ENCODE results near the gene PLCXD3. TPM values are rescaled to one million over a fixed set of nuclear protein-coding genes. Genes with fewer than 3 reads are reported as not detected.

PLCXD3 gene
- polyA plus RNA-seq, 1 donor (not counting 4 experiments of a cell fraction or from before 2014, with no cell fraction given), result not detected

GRCh38 chr5:41334758-41335157 lies 175.6 kb downstream of the PLCXD3 start:
- Histone ChIP-seq H3K4me2 (ENCODE audit: control insufficient read depth, extremely low read depth, insufficient read depth, low read depth, low read length) (no peak overlapping the region), H3K9me1 (ENCODE audit: control insufficient read depth, extremely low read depth, insufficient read depth, low read length) (no peaks in the 10 kb centered on the region), H4K20me1 (ENCODE audit: control insufficient read depth, extremely low read depth, insufficient read depth, low read length) (no peaks in the 10 kb centered on the region), H3K79me2 (ENCODE audit: control insufficient read depth, insufficient read depth, low read length) (no peaks in the 10 kb centered on the region), H3K27me3 (ENCODE audit: control insufficient read depth, extremely low read depth, insufficient read depth, low read length) (no peaks in the 10 kb centered on the region), H3K36me3 (ENCODE audit: control insufficient read depth in 2 of 2, extremely low read depth in 1 of 2, insufficient read depth in 2 of 2, low read length in 2 of 2) (no peaks in the 10 kb centered on the region), H3K4me3 (ENCODE audit: control insufficient read depth in 2 of 3, extremely low read depth in 1 of 3, insufficient read depth in 2 of 3, low read depth in 1 of 3, low read length in 3 of 3) (no peak overlapping the region), H3K9me3 (ENCODE audit: control insufficient read depth, low read depth, low read length) (no peaks in the 10 kb centered on the region), H3K27ac (ENCODE audit: control insufficient read depth, insufficient read depth, low read length) (no peak overlapping the region), H2AFZ (ENCODE audit: control insufficient read depth, low read length) (no peak overlapping the region), H3K9ac (ENCODE audit: control insufficient read depth, extremely low read depth, insufficient read depth, low read length) (no peak overlapping the region), H3K4me1 (ENCODE audit: control insufficient read depth, extremely low read depth, insufficient read depth, low read length) (no peaks in the 10 kb centered on the region)
- TF ChIP-seq EZH2 (IDR thresholded peaks at IDR 0.05; ENCODE audit: low read length) (no peak), CTCF (optimal IDR thresholded peaks at IDR 0.05 in 1 of 3, IDR thresholded peaks at IDR 0.05 in 1 of 3, conservative IDR thresholded peaks at IDR 0.05 in 1 of 3; ENCODE audit: extremely low read depth in 1 of 3, insufficient read depth in 2 of 3, low read length in 3 of 3) (no peak)
- no peak for DNase-seq (ENCODE audit: low read depth, low spot score)
- FAIRE-seq, result no peak
- dilution Hi-C loops (cut with MboI; ENCODE audit: extremely low pct_ligation_motif_present, low sequenced_read_pairs), result no loop called here

- no peak overlapping the region for H3K9ac ChIP-seq (ENCODE audit: control insufficient read depth, extremely low read depth, insufficient read depth, low read length)
- no peaks in the 10 kb centered on the region for H4K20me1 ChIP-seq (ENCODE audit: control insufficient read depth, extremely low read depth, insufficient read depth, low read length)
- no peak overlapping the region for H3K4me3 ChIP-seq (ENCODE audit: control insufficient read depth in 2 of 3, extremely low read depth in 1 of 3, insufficient read depth in 2 of 3, low read depth in 1 of 3, low read length in 3 of 3)
- H3K9me3 ChIP-seq (ENCODE audit: control insufficient read depth, low read depth, low read length), result no peaks in the 10 kb centered on the region
- no peaks in the 10 kb centered on the region for H3K36me3 ChIP-seq (ENCODE audit: control insufficient read depth in 2 of 2, extremely low read depth in 1 of 2, insufficient read depth in 2 of 2, low read length in 2 of 2)
- no peak overlapping the region for H2AFZ ChIP-seq (ENCODE audit: control insufficient read depth, low read length)
- dilution Hi-C loops (cut with MboI; ENCODE audit: extremely low pct_ligation_motif_present, low sequenced_read_pairs), result no loop called here
- no peak overlapping the region for H3K27ac ChIP-seq (ENCODE audit: control insufficient read depth, insufficient read depth, low read length)
- H3K79me2 ChIP-seq (ENCODE audit: control insufficient read depth, insufficient read depth, low read length), result no peaks in the 10 kb centered on the region
- H3K4me1 ChIP-seq (ENCODE audit: control insufficient read depth, extremely low read depth, insufficient read depth, low read length), result no peaks in the 10 kb centered on the region
- FAIRE-seq (no peak), DNase-seq (ENCODE audit: low read depth, low spot score) (no peak)
- H3K27me3 ChIP-seq (ENCODE audit: control insufficient read depth, extremely low read depth, insufficient read depth, low read length), result no peaks in the 10 kb centered on the region
- H3K4me2 ChIP-seq (ENCODE audit: control insufficient read depth, extremely low read depth, insufficient read depth, low read depth, low read length), result no peak overlapping the region
- TF ChIP-seq CTCF (optimal IDR thresholded peaks at IDR 0.05 in 1 of 3, IDR thresholded peaks at IDR 0.05 in 1 of 3, conservative IDR thresholded peaks at IDR 0.05 in 1 of 3; ENCODE audit: extremely low read depth in 1 of 3, insufficient read depth in 2 of 3, low read length in 3 of 3) (no peak), EZH2 (IDR thresholded peaks at IDR 0.05; ENCODE audit: low read length) (no peak)
- H3K9me1 ChIP-seq (ENCODE audit: control insufficient read depth, extremely low read depth, insufficient read depth, low read length), result no peaks in the 10 kb centered on the region
These were observed 176.2 kb downstream of the PLCXD3 start for GRCh38 chr5:41334221-41334620.
